Sigmoid colon (tissue), 4 donors: ENCODE data around the gene TDRD9.

Source experiments
- CTCF ChIP-seq, 4 experiments: fragments of 450-650 bp in 3 of 4; fragments of 200-600 bp in 1 of 4; IDR thresholded peaks; one replicate each; pipeline ENCODE4 v1.5.1; 2016 to 2019; ENCODE audit warnings: antibody characterized with exemption in 4 of 4, mild to moderate bottlenecking in 3 of 4, moderate library complexity in 2 of 4
- POLR2A ChIP-seq, 2 donors: fragments of 450-650 bp; IDR thresholded peaks; one replicate each; pipeline ENCODE4 v1.6.1; 2016; ENCODE audit warnings: antibody characterized with exemption in 2 of 2, mild to moderate bottlenecking in 2 of 2, moderate library complexity in 2 of 2
- POLR2AphosphoS5 ChIP-seq, 4 donors: sonication (generic); formaldehyde crosslinking; IDR thresholded peaks; one replicate each; pipeline ENCODE4 v1.6.1; 2017; ENCODE audit warnings: antibody characterized with exemption in 4 of 4

- TF ChIP-seq CTCF (IDR thresholded peaks at IDR 0.05) (peak; percentile 92 to 99 (median 98)), POLR2A (IDR thresholded peaks at IDR 0.05) (no peak), POLR2AphosphoS5 (IDR thresholded peaks at IDR 0.05) (no peak)
These were observed 149.8 kb downstream of the TDRD9 start for GRCh38 chr14:104078031-104078455.
